ENCODE measurements around the gene EHHADH.
A peak's percentile ranks its signal among the peaks of the same experiment; 100 is the strongest.
"Not testable (repeated sequence)": the region's sequence is repeated elsewhere in the genome, so short reads cannot be mapped to it uniquely, and the experiment has no call there.

Gene EHHADH

DNA sequence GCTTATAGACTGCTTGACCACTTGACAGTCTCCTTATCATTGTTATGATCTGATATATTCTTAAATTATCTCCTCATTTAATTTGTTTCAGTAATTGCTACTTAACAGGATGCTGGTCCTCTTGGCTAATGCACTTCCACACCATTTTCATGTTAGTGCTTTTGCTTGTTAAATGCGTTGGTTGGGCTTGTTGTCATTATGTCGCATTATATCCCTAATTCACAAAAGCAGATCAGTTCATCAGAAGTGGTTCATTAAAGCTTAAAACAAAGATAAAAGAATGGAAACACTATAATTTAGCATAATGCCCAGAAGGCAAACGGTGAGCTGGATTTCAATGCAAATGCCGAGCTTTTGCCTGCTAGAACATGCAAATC, 17.1 kb upstream of the EHHADH start:
- Histone ChIP-seq H3K4me3 (ENCODE audit: low read depth in 1 of 2, low read length in 2 of 2) (no peak overlapping the region), H3K9ac (ENCODE audit: low read length) (no peak overlapping the region), H3K36me3 (ENCODE audit: insufficient read depth, low read length) (no peaks in the 10 kb centered on the region), H3K4me1 (ENCODE audit: insufficient read depth, low read length) (no peaks in the 10 kb centered on the region), H3K27me3 (ENCODE audit: control insufficient read depth in 1 of 2, insufficient read depth in 2 of 2, low read length in 2 of 2) (no peaks in the 10 kb centered on the region), H3K27ac (ENCODE audit: low read depth, low read length) (no peak overlapping the region), H3K9me3 (ENCODE audit: low read length) (no peaks in the 10 kb centered on the region)

DNA sequence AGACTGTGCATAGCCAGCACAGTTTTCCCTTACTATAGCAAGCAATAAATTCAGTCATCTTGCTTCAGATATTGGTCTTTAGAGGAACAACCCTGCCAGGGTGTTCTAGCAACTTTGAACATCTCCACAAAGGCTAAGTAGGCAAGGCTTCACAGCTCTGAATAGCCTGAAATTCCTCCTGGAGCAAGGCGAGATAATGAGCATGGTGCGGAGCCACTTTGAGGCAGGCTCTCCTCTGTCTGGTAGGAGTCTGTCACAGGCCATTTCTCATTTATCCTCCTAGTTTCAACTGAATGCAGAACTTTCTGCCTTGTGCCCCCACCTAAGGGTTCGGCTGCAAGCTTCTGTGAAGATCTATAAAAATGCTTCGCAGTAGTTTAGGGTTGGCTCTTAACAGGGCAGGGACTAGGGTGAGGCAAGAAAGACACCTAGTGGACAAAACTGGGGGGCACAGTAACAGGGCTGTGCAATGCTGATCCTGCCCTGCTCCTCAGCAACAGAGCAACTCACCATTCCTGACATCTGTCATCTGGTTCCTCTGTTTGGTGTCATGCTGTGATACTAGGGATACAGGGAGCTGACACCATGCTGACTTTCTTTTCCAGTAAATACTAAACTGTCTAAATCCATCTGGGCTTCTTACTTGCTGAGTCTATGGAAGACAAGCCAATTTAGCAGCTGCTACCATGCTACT, 16.6 kb upstream of the EHHADH start:
- H3K27me3 ChIP-seq (ENCODE audit: control insufficient read depth in 1 of 2, insufficient read depth in 2 of 2, low read length in 2 of 2), result no peaks in the 10 kb centered on the region
- H3K9ac ChIP-seq (ENCODE audit: low read length), result no peak overlapping the region
- H3K4me1 ChIP-seq (ENCODE audit: insufficient read depth, low read length), result no peaks in the 10 kb centered on the region
- no peak overlapping the region for H3K4me3 ChIP-seq (ENCODE audit: low read depth in 1 of 2, low read length in 2 of 2)
- no peaks in the 10 kb centered on the region for H3K9me3 ChIP-seq (ENCODE audit: low read length)
- H3K27ac ChIP-seq (ENCODE audit: low read depth, low read length), result no peak overlapping the region
- H3K36me3 ChIP-seq (ENCODE audit: insufficient read depth, low read length), result no peaks in the 10 kb centered on the region

DNA sequence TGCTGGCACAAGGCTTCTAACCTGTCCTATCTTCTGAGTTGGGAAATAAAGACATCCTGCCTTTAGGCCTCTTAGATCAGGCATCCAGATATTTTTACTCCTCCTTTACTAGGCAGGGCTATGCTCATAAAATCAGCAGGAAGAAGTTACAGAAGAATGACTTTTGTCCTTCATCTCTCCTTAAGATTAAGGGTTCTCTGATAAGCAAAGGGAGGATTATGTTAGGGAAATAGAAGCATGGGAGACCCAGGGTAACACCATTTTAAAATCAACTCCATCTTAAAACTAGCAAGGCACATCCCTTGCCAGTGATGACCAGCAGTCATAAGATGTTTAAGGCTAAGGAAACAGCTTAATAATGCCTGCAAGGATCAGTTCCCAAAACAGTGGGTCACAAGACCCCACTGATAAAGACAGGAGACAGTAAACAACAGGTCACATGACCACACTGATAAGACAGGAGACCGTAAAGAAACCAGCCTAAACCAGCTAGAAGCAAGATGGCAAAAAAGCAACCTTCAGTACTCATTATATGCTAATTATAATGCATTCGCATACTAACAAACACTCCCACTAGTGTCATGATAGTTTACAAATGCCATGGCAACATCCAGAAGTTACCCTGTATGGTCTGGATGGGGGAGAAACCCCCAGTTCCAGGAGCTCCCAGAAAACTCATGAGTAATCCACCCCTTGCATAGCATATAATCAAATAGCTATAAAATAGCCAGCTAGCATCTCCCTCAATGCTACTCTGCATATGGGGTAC, 14.5 kb upstream of the EHHADH start:
- Histone ChIP-seq H3K27me3 (ENCODE audit: control insufficient read depth in 1 of 2, insufficient read depth in 2 of 2, low read length in 2 of 2) (no peaks in the 10 kb centered on the region), H3K27ac (ENCODE audit: low read depth, low read length) (no peak overlapping the region)

DNA sequence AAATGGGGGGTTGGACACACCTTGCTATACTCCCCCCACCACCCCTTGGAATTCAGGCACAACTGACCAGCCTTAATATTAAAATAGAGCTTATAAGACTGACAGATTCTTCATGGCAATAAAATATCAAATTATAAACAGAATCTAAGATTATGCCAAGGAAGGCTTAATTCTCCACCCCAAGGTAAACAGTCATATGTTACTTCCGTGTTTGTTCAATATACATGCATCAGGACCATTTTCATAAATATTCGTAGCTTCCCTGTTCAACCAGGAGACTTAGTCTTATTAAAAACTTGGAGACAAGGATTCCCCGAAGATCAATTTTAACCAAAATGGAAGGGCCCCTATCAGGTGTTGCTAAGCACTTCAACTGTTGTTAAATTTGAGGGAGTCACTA, 13.3 kb upstream of the EHHADH start:
- Histone ChIP-seq H3K4me1 (ENCODE audit: insufficient read depth, low read length) (no peaks in the 10 kb centered on the region), H3K27me3 (ENCODE audit: control insufficient read depth in 1 of 2, insufficient read depth in 2 of 2, low read length in 2 of 2) (no peaks in the 10 kb centered on the region), H3K4me3 (ENCODE audit: low read depth in 1 of 2, low read length in 2 of 2) (no peak overlapping the region), H3K9me3 (ENCODE audit: low read length) (no peaks in the 10 kb centered on the region), H3K27ac (ENCODE audit: low read depth, low read length) (no peak overlapping the region), H3K9ac (ENCODE audit: low read length) (no peak overlapping the region), H3K36me3 (ENCODE audit: insufficient read depth, low read length) (no peaks in the 10 kb centered on the region)

More for the DNA sequence above, 14.5 kb upstream of the EHHADH start:
- Histone ChIP-seq H3K9me3 (ENCODE audit: low read length) (no peaks in the 10 kb centered on the region), H3K9ac (ENCODE audit: low read length) (no peak overlapping the region), H3K4me3 (ENCODE audit: low read depth in 1 of 2, low read length in 2 of 2) (no peak overlapping the region), H3K4me1 (ENCODE audit: insufficient read depth, low read length) (no peaks in the 10 kb centered on the region), H3K36me3 (ENCODE audit: insufficient read depth, low read length) (no peaks in the 10 kb centered on the region)

DNA sequence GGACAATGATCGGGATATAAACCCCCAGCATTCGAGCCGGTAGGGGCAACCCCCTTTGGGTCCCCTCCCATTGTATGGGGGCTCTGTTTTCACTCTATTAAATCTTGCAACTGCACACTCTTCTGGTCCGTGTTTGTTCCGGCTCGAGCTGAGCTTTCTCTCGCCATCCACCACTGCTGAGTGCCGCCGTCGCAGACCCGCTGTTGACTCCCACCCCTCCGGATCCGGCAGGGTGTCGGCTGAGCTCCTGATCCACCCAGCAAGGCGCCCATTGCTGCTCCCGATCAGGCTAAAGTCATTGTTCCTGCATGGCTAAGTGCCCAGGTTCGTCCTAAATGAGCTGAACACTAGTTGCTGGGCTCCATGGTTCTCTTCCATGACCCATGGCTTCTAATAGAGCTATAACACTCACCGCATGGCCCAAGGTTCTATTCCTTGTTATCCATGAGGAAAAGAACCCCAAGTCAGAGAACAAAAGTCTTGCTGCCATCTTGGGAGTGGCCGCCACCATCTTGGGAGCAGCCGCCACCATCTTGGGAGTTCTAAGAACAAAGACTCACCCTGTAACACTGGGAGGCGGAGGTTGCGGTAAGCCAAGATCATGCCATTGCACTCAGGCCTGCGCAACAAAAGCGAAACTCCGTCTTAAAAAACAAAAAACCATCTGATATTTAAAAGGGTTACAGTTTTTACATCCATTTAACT, 11.2 kb upstream of the EHHADH start:
- Histone ChIP-seq H3K36me3 (ENCODE audit: insufficient read depth, low read length) (no peaks in the 10 kb centered on the region), H3K9ac (ENCODE audit: low read length) (no peak overlapping the region), H3K27ac (ENCODE audit: low read depth, low read length) (no peak overlapping the region), H3K27me3 (ENCODE audit: control insufficient read depth in 1 of 2, insufficient read depth in 2 of 2, low read length in 2 of 2) (no peaks in the 10 kb centered on the region), H3K4me3 (ENCODE audit: low read depth in 1 of 2, low read length in 2 of 2) (no peak overlapping the region), H3K9me3 (ENCODE audit: low read length) (no peaks in the 10 kb centered on the region), H3K4me1 (ENCODE audit: insufficient read depth, low read length) (no peaks in the 10 kb centered on the region)

DNA sequence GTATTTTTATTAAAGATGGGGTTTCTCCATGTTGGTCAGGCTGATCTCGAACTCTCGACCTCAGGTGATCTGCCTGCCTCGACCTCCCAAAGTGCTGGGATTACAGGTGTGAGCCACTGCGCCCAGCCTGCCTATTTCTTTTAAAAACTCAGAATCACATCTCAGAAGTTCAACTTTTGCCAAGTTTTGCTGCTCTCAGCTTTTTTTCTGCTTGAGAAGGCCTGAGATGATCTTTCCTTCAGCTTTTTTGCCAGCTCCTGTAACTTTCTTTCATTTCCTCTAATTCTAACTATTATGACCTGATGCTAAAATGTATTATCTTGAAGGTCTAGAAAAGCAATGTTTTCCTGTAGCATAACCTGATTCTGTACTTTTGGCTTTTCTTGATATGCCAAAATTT, 9.6 kb upstream of the EHHADH start:
- H3K9me3 ChIP-seq (ENCODE audit: low read length), result no peaks in the 10 kb centered on the region
- H3K4me1 ChIP-seq (ENCODE audit: insufficient read depth, low read length), result no peaks in the 10 kb centered on the region
- no peaks in the 10 kb centered on the region for H3K36me3 ChIP-seq (ENCODE audit: insufficient read depth, low read length)
- H3K27me3 ChIP-seq (ENCODE audit: control insufficient read depth in 1 of 2, insufficient read depth in 2 of 2, low read length in 2 of 2), result no peaks in the 10 kb centered on the region
- H3K27ac ChIP-seq (ENCODE audit: low read depth, low read length), result no peak overlapping the region
- no peak overlapping the region for H3K9ac ChIP-seq (ENCODE audit: low read length)
- no peak overlapping the region for H3K4me3 ChIP-seq (ENCODE audit: low read depth in 1 of 2, low read length in 2 of 2)

DNA sequence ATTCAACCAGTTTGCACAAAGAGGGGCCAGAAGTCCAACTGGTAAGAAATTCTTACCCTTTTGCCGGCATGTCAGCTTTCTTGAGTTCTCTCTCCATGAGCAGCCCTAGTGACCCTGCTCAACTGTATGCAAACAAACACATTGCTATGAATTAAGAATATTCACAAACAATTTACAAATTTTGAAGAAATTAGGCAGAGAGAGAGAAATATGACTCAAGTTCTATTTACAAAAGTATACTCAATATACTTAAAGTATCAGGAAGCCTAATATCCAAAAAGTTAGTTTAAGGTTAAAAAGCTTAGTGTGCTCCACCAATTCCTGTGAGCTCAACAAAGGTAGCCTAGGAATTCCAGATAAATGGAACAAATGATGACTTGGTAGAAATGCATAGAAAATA, 3.5 kb upstream of the EHHADH start:
- Histone ChIP-seq H3K4me1 (ENCODE audit: insufficient read depth, low read length) (no peaks in the 10 kb centered on the region), H3K27me3 (ENCODE audit: control insufficient read depth in 1 of 2, insufficient read depth in 2 of 2, low read length in 2 of 2) (no peaks in the 10 kb centered on the region), H3K4me3 (ENCODE audit: low read depth in 1 of 2, low read length in 2 of 2) (no peak overlapping the region), H3K36me3 (ENCODE audit: insufficient read depth, low read length) (no peaks in the 10 kb centered on the region), H3K9me3 (ENCODE audit: low read length) (no peaks in the 10 kb centered on the region), H3K27ac (ENCODE audit: low read depth, low read length) (no peak overlapping the region), H3K9ac (ENCODE audit: low read length) (no peak overlapping the region)

DNA sequence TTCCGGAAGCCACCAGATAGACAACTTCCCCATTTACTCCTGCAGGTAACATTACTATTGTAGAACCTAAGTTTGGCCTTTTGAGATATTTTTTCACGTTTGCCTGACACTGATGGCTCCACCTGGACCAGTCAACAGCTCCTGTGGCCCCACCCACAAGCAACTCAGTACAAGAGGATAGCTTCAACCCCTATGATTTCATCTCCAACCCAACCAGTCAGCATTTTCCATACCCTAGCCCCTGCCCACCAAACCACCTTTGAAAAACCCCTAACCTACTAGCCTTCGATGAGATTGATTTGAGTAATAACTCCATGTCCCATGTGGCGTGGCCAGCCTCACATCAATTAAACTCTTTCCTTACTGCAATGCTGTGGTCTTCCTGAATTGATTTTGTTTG, 950 bp upstream of the EHHADH start:
- no peaks in the 10 kb centered on the region for H3K4me1 ChIP-seq (ENCODE audit: insufficient read depth, low read length)
- no peak overlapping the region for H3K27ac ChIP-seq (ENCODE audit: low read depth, low read length)
- no peaks in the 10 kb centered on the region for H3K27me3 ChIP-seq (ENCODE audit: control insufficient read depth in 1 of 2, insufficient read depth in 2 of 2, low read length in 2 of 2)
- H3K36me3 ChIP-seq (ENCODE audit: insufficient read depth, low read length), result no peaks in the 10 kb centered on the region
- H3K4me3 ChIP-seq (ENCODE audit: low read depth in 1 of 2, low read length in 2 of 2), result peak overlapping the region in 1 of 2 donors; percentile 73
- H3K9me3 ChIP-seq (ENCODE audit: low read length), result no peaks in the 10 kb centered on the region
- H3K9ac ChIP-seq (ENCODE audit: low read length), result no peak overlapping the region

DNA sequence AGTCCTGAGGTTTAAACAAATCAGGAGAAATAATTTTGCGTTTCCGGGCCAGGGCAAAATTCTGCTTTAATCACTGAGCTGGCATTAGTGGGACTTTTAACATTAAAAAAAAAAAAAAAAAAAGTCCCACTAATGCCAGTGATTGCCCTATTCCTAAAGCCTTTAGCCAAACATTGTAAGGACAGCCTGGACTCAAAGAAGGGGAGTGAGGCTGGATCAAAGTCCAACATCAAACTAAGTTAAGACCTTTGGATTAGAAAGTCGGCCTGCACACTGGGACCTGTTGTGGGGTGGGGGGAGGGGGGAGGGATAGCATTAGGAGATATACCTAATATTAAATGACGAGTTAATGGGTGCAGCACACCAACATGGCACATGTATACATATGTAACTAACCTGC, 716 bp downstream of the EHHADH start:
- not testable (repeated sequence) for H3K4me3 ChIP-seq (ENCODE audit: low read depth in 1 of 2, low read length in 2 of 2); H3K36me3 ChIP-seq (ENCODE audit: insufficient read depth, low read length); H3K9me3 ChIP-seq (ENCODE audit: low read length); H3K4me1 ChIP-seq (ENCODE audit: insufficient read depth, low read length); H3K27me3 ChIP-seq (ENCODE audit: control insufficient read depth in 1 of 2, insufficient read depth in 2 of 2, low read length in 2 of 2); H3K27ac ChIP-seq (ENCODE audit: low read depth, low read length); H3K9ac ChIP-seq (ENCODE audit: low read length)

DNA sequence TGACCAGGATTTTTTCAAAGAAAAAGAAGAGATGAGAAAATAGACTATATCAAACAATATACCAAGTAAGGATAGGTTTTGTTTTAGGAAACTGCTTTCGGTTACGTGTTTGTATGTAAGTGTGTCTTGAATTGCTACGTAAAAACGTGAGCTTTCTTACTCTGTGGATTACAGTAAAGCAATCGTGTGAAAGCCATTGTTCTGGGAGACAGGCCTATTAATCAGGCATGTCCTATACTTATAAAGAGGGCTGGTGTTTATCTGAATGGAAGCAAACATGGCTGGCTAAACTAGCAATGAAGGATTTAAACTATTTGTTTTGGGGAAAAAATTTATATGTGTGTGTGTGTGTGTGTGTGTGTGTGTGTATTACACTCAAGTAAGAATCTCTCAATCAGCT, 2.6 kb downstream of the EHHADH start:
- H3K27me3 ChIP-seq (ENCODE audit: control insufficient read depth in 1 of 2, insufficient read depth in 2 of 2, low read length in 2 of 2), result no peaks in the 10 kb centered on the region
- no peaks in the 10 kb centered on the region for H3K36me3 ChIP-seq (ENCODE audit: insufficient read depth, low read length)
- no peak overlapping the region for H3K9ac ChIP-seq (ENCODE audit: low read length)
- H3K9me3 ChIP-seq (ENCODE audit: low read length), result no peaks in the 10 kb centered on the region
- H3K27ac ChIP-seq (ENCODE audit: low read depth, low read length), result no peak overlapping the region
- no peaks in the 10 kb centered on the region for H3K4me1 ChIP-seq (ENCODE audit: insufficient read depth, low read length)
- no peak overlapping the region for H3K4me3 ChIP-seq (ENCODE audit: low read depth in 1 of 2, low read length in 2 of 2)

DNA sequence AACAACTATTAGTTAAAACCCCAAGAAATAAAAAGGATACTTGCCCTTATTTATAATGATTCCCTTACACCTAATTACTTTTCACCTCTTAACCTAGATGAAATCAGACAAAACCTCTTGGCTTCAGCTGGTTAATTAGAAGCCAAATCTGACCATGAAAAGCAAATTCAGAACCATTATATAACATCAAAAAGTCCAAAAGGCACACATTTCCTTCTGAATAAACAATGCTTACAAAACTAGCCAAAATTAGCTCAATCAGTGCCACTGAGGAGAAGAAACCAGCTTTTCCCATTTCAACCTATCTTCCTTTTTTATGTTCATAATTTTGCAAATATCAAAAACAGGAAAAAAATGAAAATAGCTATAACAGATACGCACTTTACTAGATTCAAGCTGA, 3.2 kb downstream of the EHHADH start:
- H3K9ac ChIP-seq (ENCODE audit: low read length), result no peak overlapping the region
- H3K4me1 ChIP-seq (ENCODE audit: insufficient read depth, low read length), result no peaks in the 10 kb centered on the region

More for the DNA sequence above, 3.2 kb downstream of the EHHADH start:
- no peaks in the 10 kb centered on the region for H3K9me3 ChIP-seq (ENCODE audit: low read length)
- no peak overlapping the region for H3K27ac ChIP-seq (ENCODE audit: low read depth, low read length)
- no peak overlapping the region for H3K4me3 ChIP-seq (ENCODE audit: low read depth in 1 of 2, low read length in 2 of 2)
- no peaks in the 10 kb centered on the region for H3K27me3 ChIP-seq (ENCODE audit: control insufficient read depth in 1 of 2, insufficient read depth in 2 of 2, low read length in 2 of 2)
- H3K36me3 ChIP-seq (ENCODE audit: insufficient read depth, low read length), result no peaks in the 10 kb centered on the region

All from muscle layer of colon (tissue), 2 donors.